Measurements from ENCODE around the gene GON4L. TPM values are rescaled to one million over a fixed set of nuclear protein-coding genes. Genes with fewer than 3 reads are reported as not detected.
A peak's percentile ranks its signal among the peaks of the same experiment; 100 is the strongest.
"Not testable (repeated sequence)": the region's sequence is repeated elsewhere in the genome, so short reads cannot be mapped to it uniquely, and the experiment has no call there.

GON4L gene
- total RNA-seq, 2 experiments from 2014 or later, result 43.4 to 46.8 TPM

GRCh38 chr1:155745284-155746228, 111.5 kb downstream of the GON4L start:
- H3K27me3 Mint-ChIP-seq; H3K9me3 Mint-ChIP-seq; H3K36me3 Mint-ChIP-seq (ENCODE audit: low read depth); intact Hi-C loops (cut with micrococcal nuclease); CTCF ChIA-PET; H3K4me1 Mint-ChIP-seq (ENCODE audit: low read depth): not testable (repeated sequence)
- H3K27ac Mint-ChIP-seq, result peak overlapping the region; percentile 94
- POLR2A ChIA-PET, result interaction anchor here (0.7 to 0.9 kb wide), 2 partner anchors 20 to 501 kb away, joined by 3 read pairs; no protein-coding TSS in a partner anchor
- DNase-seq (peak; percentile 100), ATAC-seq (peak; percentile 93)
- peak overlapping the region; percentile 94 for H3K4me3 Mint-ChIP-seq

- ChIA-PET CTCF (interaction anchor here (1.1 kb wide), 1 partner anchor 20 kb away, joined by 4 read pairs; no protein-coding TSS in a partner anchor), POLR2A (interaction anchor here (0.7 to 0.9 kb wide), 2 partner anchors 19 to 500 kb away, joined by 3 read pairs; no protein-coding TSS in a partner anchor)
- DNase-seq, result no peak
- Mint-ChIP-seq H3K9me3 (no peaks in the 10 kb centered on the region), H3K4me1 (ENCODE audit: low read depth) (peaks cover 7% of the 10 kb centered on the region), H3K27ac (peak overlapping the region; percentile 94), H3K4me3 (peak overlapping the region; percentile 94), H3K27me3 (no peaks in the 10 kb centered on the region), H3K36me3 (ENCODE audit: low read depth) (peaks cover 9% of the 10 kb centered on the region)
- TF ChIP-seq CTCF (IDR thresholded peaks at IDR 0.05), result no peak
- no peak for ATAC-seq
- intact Hi-C loops (cut with micrococcal nuclease), result no loop called here
These were observed 112.2 kb downstream of the GON4L start for GRCh38 chr1:155744711-155745283.

GRCh38 chr1:155741908-155742307, 115.1 kb downstream of the GON4L start:
- DNase-seq (no peak), ATAC-seq (no peak)
- H3K9me3 Mint-ChIP-seq, result no peaks in the 10 kb centered on the region
- intact Hi-C loops (cut with micrococcal nuclease), result no loop called here
- H3K27me3 Mint-ChIP-seq, result no peaks in the 10 kb centered on the region
- no peaks in the 10 kb centered on the region for H3K4me1 Mint-ChIP-seq (ENCODE audit: low read depth)
- ChIA-PET POLR2A (interaction anchor here (0.6 to 0.9 kb wide), 3 partner anchors 175 to 357 kb away, joined by 3 to 5 read pairs (median 3); no protein-coding TSS in a partner anchor), CTCF (interaction anchor here (1.0 kb wide), 1 partner anchor 138 kb away, joined by 3 read pairs; no protein-coding TSS in a partner anchor)
- no peak for TF ChIP-seq CTCF (IDR thresholded peaks at IDR 0.05)
- H3K36me3 Mint-ChIP-seq (ENCODE audit: low read depth), result peaks cover 6% of the 10 kb centered on the region
- no peak overlapping the region for H3K4me3 Mint-ChIP-seq
- H3K27ac Mint-ChIP-seq, result no peak overlapping the region

- POLR2A ChIA-PET, result no interaction called here
These were observed 116.0 kb downstream of the GON4L start for GRCh38 chr1:155740995-155741394.

More at GRCh38 chr1:155740995-155741394, 116.0 kb downstream of the GON4L start:
- Mint-ChIP-seq H3K9me3 (no peaks in the 10 kb centered on the region), H3K4me3 (no peak overlapping the region), H3K27me3 (no peaks in the 10 kb centered on the region), H3K27ac (no peak overlapping the region), H3K4me1 (ENCODE audit: low read depth) (no peaks in the 10 kb centered on the region), H3K36me3 (ENCODE audit: low read depth) (peaks cover 13% of the 10 kb centered on the region)
- CTCF ChIA-PET, result no interaction called here
- no peak for DNase-seq
- TF ChIP-seq CTCF (IDR thresholded peaks at IDR 0.05), result no peak
- no peak for ATAC-seq
- intact Hi-C loops (cut with micrococcal nuclease), result no loop called here

Data from activated CD8-positive, alpha-beta T cell treated with anti-CD3 and anti-CD28 coated beads for 36 hours (primary cell).